Measurements from ENCODE around the gene ART4. TPM values are rescaled to one million over a fixed set of nuclear protein-coding genes. Genes with fewer than 3 reads are reported as not detected.

The ART4 gene
- total RNA-seq, 1 donor from 2014 or later, result not detected

GRCh38 chr12:14834509-14834908, 8.8 kb downstream of the ART4 start:
- peak overlapping the region; percentile 67 for H3K27ac Mint-ChIP-seq (ENCODE audit: unreplicated experiment)

GRCh38 chr12:14833952-14834351, 9.4 kb downstream of the ART4 start:
- no peaks in the 10 kb centered on the region for H3K27me3 ChIP-seq (ENCODE audit: insufficient read depth, low read length)
- H3K79me2 ChIP-seq (ENCODE audit: insufficient read depth, low read length), result no peaks in the 10 kb centered on the region
- H3K9me3 ChIP-seq (ENCODE audit: insufficient read depth, low read depth, low read length), result no peaks in the 10 kb centered on the region
- TF ChIP-seq EZH2 (IDR thresholded peaks at IDR 0.05; ENCODE audit: insufficient read depth, low read length) (no peak), CTCF (IDR thresholded peaks at IDR 0.05; ENCODE audit: insufficient read depth, low read depth, low read length) (no peak)
- H3K4me3 ChIP-seq (ENCODE audit: insufficient read depth, low read depth, low read length), result no peak overlapping the region
- H3K27ac ChIP-seq (ENCODE audit: low read depth, low read length), result no peak overlapping the region
- H3K4me3 Mint-ChIP-seq (ENCODE audit: unreplicated experiment), result no peak overlapping the region
- no peak overlapping the region for H2AFZ ChIP-seq (ENCODE audit: low read depth, low read length)
- FAIRE-seq (peak; percentile 43), DNase-seq (ENCODE audit: low read depth) (peak; percentile 61)
- H3K9ac ChIP-seq (ENCODE audit: low read length), result no peak overlapping the region
- H3K4me1 Mint-ChIP-seq (ENCODE audit: low read depth, unreplicated experiment), result peaks cover 27% of the 10 kb centered on the region
- H3K9me3 Mint-ChIP-seq (ENCODE audit: unreplicated experiment), result no peaks in the 10 kb centered on the region
- H3K36me3 ChIP-seq (ENCODE audit: insufficient read depth, low read length), result no peaks in the 10 kb centered on the region
- peak overlapping the region; percentile 10 for H3K4me2 ChIP-seq (ENCODE audit: low read length)
- no peaks in the 10 kb centered on the region for H4K20me1 ChIP-seq (ENCODE audit: insufficient read depth, low read length)
- no peaks in the 10 kb centered on the region for H3K36me3 Mint-ChIP-seq (ENCODE audit: low read depth, unreplicated experiment)
- H3K27ac Mint-ChIP-seq (ENCODE audit: unreplicated experiment), result no peak overlapping the region
- peaks cover 22% of the 10 kb centered on the region for H3K4me1 ChIP-seq (ENCODE audit: insufficient read depth, low read length)
- no peaks in the 10 kb centered on the region for H3K27me3 Mint-ChIP-seq (ENCODE audit: low read depth, unreplicated experiment)

More at GRCh38 chr12:14834509-14834908, 8.8 kb downstream of the ART4 start:
- Mint-ChIP-seq H3K4me3 (ENCODE audit: unreplicated experiment) (no peak overlapping the region), H3K36me3 (ENCODE audit: low read depth, unreplicated experiment) (no peaks in the 10 kb centered on the region), H3K9me3 (ENCODE audit: unreplicated experiment) (no peaks in the 10 kb centered on the region), H3K27me3 (ENCODE audit: low read depth, unreplicated experiment) (no peaks in the 10 kb centered on the region), H3K4me1 (ENCODE audit: low read depth, unreplicated experiment) (peaks cover 27% of the 10 kb centered on the region)
- H3K27ac ChIP-seq (ENCODE audit: low read depth, low read length), result no peak overlapping the region
- H2AFZ ChIP-seq (ENCODE audit: low read depth, low read length), result no peak overlapping the region
- FAIRE-seq, result no peak
- no peaks in the 10 kb centered on the region for H3K27me3 ChIP-seq (ENCODE audit: insufficient read depth, low read length)
- peaks cover 22% of the 10 kb centered on the region for H3K4me1 ChIP-seq (ENCODE audit: insufficient read depth, low read length)
- H3K79me2 ChIP-seq (ENCODE audit: insufficient read depth, low read length), result no peaks in the 10 kb centered on the region
- H3K9ac ChIP-seq (ENCODE audit: low read length), result no peak overlapping the region
- H3K36me3 ChIP-seq (ENCODE audit: insufficient read depth, low read length), result no peaks in the 10 kb centered on the region
- H3K4me2 ChIP-seq (ENCODE audit: low read length), result no peak overlapping the region
- DNase-seq (ENCODE audit: low read depth), result no peak
- no peak for TF ChIP-seq CTCF (IDR thresholded peaks at IDR 0.05; ENCODE audit: insufficient read depth, low read depth, low read length)
- no peak for TF ChIP-seq EZH2 (IDR thresholded peaks at IDR 0.05; ENCODE audit: insufficient read depth, low read length)
- H3K9me3 ChIP-seq (ENCODE audit: insufficient read depth, low read depth, low read length), result no peaks in the 10 kb centered on the region
- H3K4me3 ChIP-seq (ENCODE audit: insufficient read depth, low read depth, low read length), result no peak overlapping the region
- no peaks in the 10 kb centered on the region for H4K20me1 ChIP-seq (ENCODE audit: insufficient read depth, low read length)

DNA sequence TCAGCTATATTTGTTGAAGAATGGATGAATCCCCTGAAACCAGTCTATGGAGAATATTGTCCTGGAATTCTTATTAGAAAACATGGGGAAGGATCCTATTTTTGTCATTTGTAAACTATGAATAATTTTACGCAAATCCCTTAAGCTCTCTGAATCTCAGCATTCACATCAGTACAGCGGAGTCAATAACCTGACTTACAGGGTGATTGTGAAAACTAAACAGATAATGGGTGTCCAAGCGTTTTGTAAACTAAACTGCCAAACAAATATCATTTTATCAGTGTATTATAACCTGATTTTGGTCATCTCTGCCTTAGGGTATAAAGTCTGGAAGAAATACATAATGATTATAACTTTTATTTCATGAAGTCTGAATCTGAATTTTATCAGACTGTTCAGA, 10.0 kb downstream of the ART4 start:
- H3K9ac ChIP-seq (ENCODE audit: low read length), result no peak overlapping the region
- no peak overlapping the region for H3K4me2 ChIP-seq (ENCODE audit: low read length)
- DNase-seq (ENCODE audit: low read depth) (no peak), FAIRE-seq (peak; percentile 29)
- H2AFZ ChIP-seq (ENCODE audit: low read depth, low read length), result no peak overlapping the region
- no peaks in the 10 kb centered on the region for H3K9me3 ChIP-seq (ENCODE audit: insufficient read depth, low read depth, low read length)
- H3K27ac ChIP-seq (ENCODE audit: low read depth, low read length), result no peak overlapping the region
- Mint-ChIP-seq H3K4me3 (ENCODE audit: unreplicated experiment) (no peak overlapping the region), H3K9me3 (ENCODE audit: unreplicated experiment) (no peaks in the 10 kb centered on the region), H3K27me3 (ENCODE audit: low read depth, unreplicated experiment) (no peaks in the 10 kb centered on the region), H3K4me1 (ENCODE audit: low read depth, unreplicated experiment) (peaks cover 27% of the 10 kb centered on the region), H3K27ac (ENCODE audit: unreplicated experiment) (no peak overlapping the region), H3K36me3 (ENCODE audit: low read depth, unreplicated experiment) (no peaks in the 10 kb centered on the region)
- TF ChIP-seq CTCF (IDR thresholded peaks at IDR 0.05; ENCODE audit: insufficient read depth, low read depth, low read length), result no peak
- TF ChIP-seq EZH2 (IDR thresholded peaks at IDR 0.05; ENCODE audit: insufficient read depth, low read length), result no peak
- H3K36me3 ChIP-seq (ENCODE audit: insufficient read depth, low read length), result no peaks in the 10 kb centered on the region
- no peaks in the 10 kb centered on the region for H3K79me2 ChIP-seq (ENCODE audit: insufficient read depth, low read length)
- H4K20me1 ChIP-seq (ENCODE audit: insufficient read depth, low read length), result no peaks in the 10 kb centered on the region
- no peaks in the 10 kb centered on the region for H3K27me3 ChIP-seq (ENCODE audit: insufficient read depth, low read length)
- no peak overlapping the region for H3K4me3 ChIP-seq (ENCODE audit: insufficient read depth, low read depth, low read length)
- peaks cover 22% of the 10 kb centered on the region for H3K4me1 ChIP-seq (ENCODE audit: insufficient read depth, low read length)

Measured in astrocyte (in vitro differentiated cells and primary cell).